ENCODE results near the gene RABGAP1L. TPM values are rescaled to one million over a fixed set of nuclear protein-coding genes. Genes with fewer than 3 reads are reported as not detected.

Gene RABGAP1L
- total and polyA plus RNA-seq, 2 of the 8 experiments (the other 6 are each of a cell fraction or from before 2014, with no cell fraction given), result 33.3 to 156 TPM

- H3K18ac ChIP-seq (ENCODE audit: extremely low read depth, low read length), result no peak overlapping the region
- no peak for FAIRE-seq
- H2AK5ac ChIP-seq (ENCODE audit: low read depth, low read length), result peak overlapping the region; percentile 40; the same call in 1 of the 2 replicates
- peaks cover 0 to 16% (median 8%) of the 10 kb centered on the region in 4 experiments; a peak in 5 of 7 replicates for H3K4me1 ChIP-seq (replicated peaks in 1 of 4; ENCODE audit: control insufficient read depth in 3 of 4, insufficient read depth in 4 of 4, low read length in 3 of 4)
- H4K20me1 ChIP-seq (replicated peaks in 1 of 2; ENCODE audit: control insufficient read depth in 1 of 2, insufficient read depth in 2 of 2, low read length in 2 of 2), result peaks cover 2 to 5% of the 10 kb centered on the region in 2 experiments
- peak overlapping the region; percentile 67 to 94 for H3K4me2 ChIP-seq (ENCODE audit: insufficient read depth in 1 of 2, low read depth in 2 of 2, low read length in 2 of 2)
- peak overlapping the region; percentile 63 to 92 (median 75) for H3K4me3 ChIP-seq (ENCODE audit: extremely low read depth in 1 of 4, insufficient read depth in 2 of 4, low read depth in 3 of 4, low read length in 4 of 4)
- H3K27ac ChIP-seq (ENCODE audit: low read depth, low read length), result no peak overlapping the region
- no peak overlapping the region for H2BK5ac ChIP-seq (ENCODE audit: low read depth, low read length)
- H2BK120ac ChIP-seq (replicated peaks; ENCODE audit: low read depth, low read length), result no peak overlapping the region
- H4K91ac ChIP-seq (replicated peaks; ENCODE audit: insufficient read length, low read length), result no peak overlapping the region
- H3K14ac ChIP-seq (ENCODE audit: insufficient read length), result no peak overlapping the region
- H2BK15ac ChIP-seq (ENCODE audit: low read length), result no peak overlapping the region
- ChIA-PET POLR2A (ENCODE audit: partially characterized antibody) (interaction anchor here (0.8 to 2.0 kb wide), 4 partner anchors 8 to 122 kb away, joined by 3 to 5 read pairs (median 5); partner anchors contain the start of gene CACYBP), CTCF (ENCODE audit: partially characterized antibody) (interaction anchor here (0.7 to 1.0 kb wide), 2 partner anchors 12 to 70 kb away, joined by 3 read pairs; no protein-coding TSS in a partner anchor)
- H3K36me3 ChIP-seq (ENCODE audit: control insufficient read depth in 2 of 4, insufficient read depth in 4 of 4, low read length in 3 of 4), result peaks cover 4 to 63% (median 14%) of the 10 kb centered on the region in 4 experiments; a peak in 6 of 8 replicates
- no peak overlapping the region for H3K56ac ChIP-seq (replicated peaks; ENCODE audit: insufficient read length, low read depth, low read length)
- no peak overlapping the region for H4K8ac ChIP-seq (ENCODE audit: extremely low read depth, insufficient read depth, low read length)
- 53% methylated on average over 4 of the region's 4 CpGs; no CpG with 5 or more reads in 1 of the 2 experiments for WGBS, 2 experiments (ENCODE audit: extremely low coverage in 1 of 2, insufficient coverage in 1 of 2, insufficient read length in 1 of 2, insufficient replicate concordance in 2 of 2, low coverage in 1 of 2, low lambda C conversion rate in 2 of 2, missing lambda C conversion rate in 1 of 2)
- no peak overlapping the region for H2BK20ac ChIP-seq (ENCODE audit: low read length)
- DNase-seq (ENCODE audit: low read depth in 1 of 2, low spot score in 2 of 2), result no peak
- H2BK12ac ChIP-seq (ENCODE audit: low read depth, low read length), result no peak overlapping the region
- H3K23me2 ChIP-seq (ENCODE audit: low read depth, low read length), result no peaks in the 10 kb centered on the region; the same call in 1 of the 2 replicates
- no peaks in the 10 kb centered on the region for H3K27me3 ChIP-seq (replicated peaks in 1 of 4; ENCODE audit: control insufficient read depth in 3 of 4, extremely low read depth in 1 of 4, insufficient read depth in 3 of 4, low read length in 3 of 4)
- no peaks in the 10 kb centered on the region for H3K79me1 ChIP-seq (ENCODE audit: low read depth, low read length)
- no peak overlapping the region for H3K4ac ChIP-seq (replicated peaks; ENCODE audit: insufficient read length, low read depth, low read length)
- peak overlapping the region; percentile 4 for H4K5ac ChIP-seq (ENCODE audit: insufficient read length, low read depth, low read length)
- no peak overlapping the region for H3K23ac ChIP-seq (ENCODE audit: insufficient read length)
- no peak overlapping the region for H2AFZ ChIP-seq (ENCODE audit: low read length)
- H3K9me3 ChIP-seq (ENCODE audit: insufficient read depth in 2 of 2, low read depth in 1 of 2, low read length in 1 of 2), result no peaks in the 10 kb centered on the region
- H3K79me2 ChIP-seq (ENCODE audit: control insufficient read depth in 1 of 2, insufficient read depth in 2 of 2, low read length in 2 of 2), result peaks cover 13 to 78% of the 10 kb centered on the region in 2 experiments
- H3K9ac ChIP-seq (replicated peaks in 1 of 4; ENCODE audit: extremely low read depth in 1 of 4, low read depth in 3 of 4, low read length in 3 of 4), result no peak overlapping the region; a peak in 1 of 7 replicates
- TF ChIP-seq POU5F1 (IDR thresholded peaks at IDR 0.05; ENCODE audit: low read depth, low read length) (no peak), SP2 (IDR thresholded peaks at IDR 0.05; ENCODE audit: low read length) (no peak), TEAD4 (IDR thresholded peaks at IDR 0.05; ENCODE audit: low read depth, low read length) (no peak), SIRT6 (IDR thresholded peaks at IDR 0.05; ENCODE audit: low read length) (no peak), BACH1 (IDR thresholded peaks at IDR 0.05; ENCODE audit: low read length) (no peak), BRCA1 (IDR thresholded peaks at IDR 0.05; ENCODE audit: low read depth, low read length) (no peak), ZNF274 (IDR thresholded peaks at IDR 0.05; ENCODE audit: borderline replicate concordance, extremely low read depth, low read length) (no peak)
These were observed 717.9 kb downstream of the RABGAP1L start for GRCh38 chr1:174877208-174877673.

All from H1 (cell line).